PFSK-1 (cell line): ENCODE measurements around the gene STRN3.

ENCODE experiments used
- FOXP2 ChIP-seq: optimal IDR thresholded peaks from 2 replicates; pipeline ENCODE3; 2011; ENCODE audit warnings: borderline replicate concordance, control low read depth, inconsistent platforms; ENCODE audit not compliant: insufficient read depth; ENCODE audit errors: extremely low read length, extremely low read depth
- POLR2AphosphoS5 ChIP-seq: IDR thresholded peaks from 2 replicates; pipeline ENCODE4 v1.6.1; 2012; ENCODE audit warnings: low read depth, mild to moderate bottlenecking, control low read depth, low read length, moderate library complexity
- REST ChIP-seq, 2 experiments: IDR thresholded peaks; 2 replicates each; pipeline versions ENCODE4 v1.6.1 to v1.8.0; 2011 to 2012; ENCODE audit warnings: low read depth in 2 of 2, low read length in 2 of 2, control low read depth in 1 of 2, inconsistent platforms in 1 of 2, mild to moderate bottlenecking in 1 of 2, moderate library complexity in 1 of 2; ENCODE audit not compliant: insufficient read depth in 1 of 2
- SIN3A ChIP-seq: IDR thresholded peaks from 2 replicates; pipeline ENCODE4 v1.6.1; 2012; ENCODE audit warnings: mild to moderate bottlenecking, low read length, moderate library complexity, borderline replicate concordance; ENCODE audit not compliant: insufficient read depth
- TAF1 ChIP-seq: IDR thresholded peaks from 2 replicates; pipeline ENCODE4 v1.6.1; 2012; ENCODE audit warnings: low read length, control low read depth, borderline replicate concordance; ENCODE audit not compliant: insufficient read depth

Gene STRN3

GRCh38 chr14:31025367-31026076 is 657 bp downstream of the STRN3 start, which contains the start of gene AP4S1:
Gene AP4S1 (plus strand): TSS chr14:31025649. CDS start chr14:31066197, 40,548 bp downstream.
- 0 out of 2 replicates have a peak, but pooled peaks have one; percentile 30 for TF ChIP-seq TAF1
- no peak for TF ChIP-seq SIN3A

GRCh38 chr14:31024577-31025366 is 1.4 kb downstream of the STRN3 start:
- no peak for TF ChIP-seq FOXP2
- no peak for TF ChIP-seq TAF1
- no peak for TF ChIP-seq SIN3A
- TF ChIP-seq POLR2AphosphoS5, result no peak
- no peak for TF ChIP-seq REST (IDR thresholded peaks at IDR 0.05; ENCODE audit: insufficient read depth in 1 of 2, low read depth in 2 of 2, low read length in 2 of 2)

GRCh38 chr14:31024010-31024480 is 2.1 kb downstream of the STRN3 start:
- TF ChIP-seq REST (IDR thresholded peaks at IDR 0.05; ENCODE audit: insufficient read depth in 1 of 2, low read depth in 2 of 2, low read length in 2 of 2), result no peak
- no peak for TF ChIP-seq POLR2AphosphoS5
- no peak for TF ChIP-seq SIN3A

GRCh38 chr14:31022386-31022785 is 3.8 kb downstream of the STRN3 start:
- no peak for TF ChIP-seq SIN3A

- TF ChIP-seq TAF1 (no peak), FOXP2 (no peak), REST (IDR thresholded peaks at IDR 0.05; ENCODE audit: insufficient read depth in 1 of 2, low read depth in 2 of 2, low read length in 2 of 2) (no peak), SIN3A (no peak), POLR2AphosphoS5 (no peak)
Observed at GRCh38 chr14:31021576-31021949, 4.6 kb downstream of the STRN3 start.

GRCh38 chr14:31020834-31021575 is 5.2 kb downstream of the STRN3 start:
- TF ChIP-seq REST (IDR thresholded peaks at IDR 0.05; ENCODE audit: insufficient read depth in 1 of 2, low read depth in 2 of 2, low read length in 2 of 2) (no peak), SIN3A (no peak), POLR2AphosphoS5 (no peak), FOXP2 (no peak)
